ENCODE results near the gene SOX8.

The SOX8 gene

DNA sequence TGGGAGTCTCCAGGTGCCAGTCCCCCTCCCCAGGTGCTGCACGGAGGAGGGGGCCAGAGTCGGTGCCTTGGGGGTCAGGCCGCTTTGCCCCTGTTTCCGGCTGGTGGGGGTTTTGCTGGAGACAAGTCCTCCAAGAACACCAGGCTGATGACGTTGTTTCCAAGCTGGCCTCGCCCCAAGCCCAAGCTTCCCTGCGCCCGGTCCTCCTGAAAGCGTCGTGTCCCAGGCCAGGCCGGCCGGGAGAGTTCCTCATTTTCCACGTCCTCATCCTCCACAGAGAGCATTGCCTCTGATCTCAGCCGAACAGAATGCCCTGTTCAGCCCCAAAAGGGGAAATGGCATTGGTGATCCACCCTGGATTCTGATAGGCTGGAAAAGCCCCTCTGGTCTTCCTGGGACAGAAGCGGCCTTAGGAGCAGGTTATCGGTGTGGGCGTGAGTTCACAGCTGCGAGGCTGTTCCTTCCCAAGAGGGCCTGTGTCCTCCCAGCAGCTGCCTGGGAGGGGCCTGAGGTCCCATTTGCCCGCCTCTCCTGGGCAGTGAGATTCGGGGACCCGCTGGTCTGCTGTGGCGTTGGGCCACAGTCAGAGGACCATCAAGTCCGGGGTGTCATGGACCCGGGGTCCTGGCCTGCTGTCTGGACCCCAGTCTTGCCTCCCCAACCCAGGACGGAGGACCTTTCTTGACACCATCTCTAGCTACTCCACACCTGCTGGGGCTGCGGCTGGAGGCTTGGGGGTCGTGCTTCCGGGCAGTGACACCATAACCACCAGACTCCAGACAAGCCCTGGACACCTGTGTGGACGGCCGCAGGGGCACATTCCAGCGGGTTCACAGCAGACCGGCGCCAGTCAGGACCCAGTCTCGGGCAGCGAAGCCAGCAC, 7.1 kb downstream of the SOX8 start:
- no peak for DNase-seq

DNA sequence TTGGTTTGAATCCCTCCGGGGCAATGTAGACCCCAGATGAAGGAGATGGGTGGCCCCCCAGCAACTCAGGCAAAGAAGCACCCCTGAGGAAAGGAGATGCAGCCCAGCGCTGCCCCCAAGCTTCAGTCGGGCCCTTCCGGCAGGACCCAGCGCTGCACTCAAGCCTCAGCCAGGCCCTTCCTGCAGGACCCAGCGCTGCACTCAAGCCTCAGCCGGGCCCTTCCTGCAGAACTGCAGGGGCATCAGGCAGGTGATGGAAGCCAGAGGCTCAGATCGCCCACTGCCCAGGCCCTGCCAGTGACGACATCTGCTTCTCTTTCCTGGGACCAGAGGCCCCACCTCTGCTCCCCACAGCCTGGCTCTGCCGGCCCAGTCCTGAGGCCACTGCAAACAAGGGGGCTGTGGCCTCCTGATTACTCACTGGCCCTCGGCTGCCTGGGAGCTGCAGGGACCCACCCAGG, 7.8 kb downstream of the SOX8 start:
- no peak for DNase-seq

DNA sequence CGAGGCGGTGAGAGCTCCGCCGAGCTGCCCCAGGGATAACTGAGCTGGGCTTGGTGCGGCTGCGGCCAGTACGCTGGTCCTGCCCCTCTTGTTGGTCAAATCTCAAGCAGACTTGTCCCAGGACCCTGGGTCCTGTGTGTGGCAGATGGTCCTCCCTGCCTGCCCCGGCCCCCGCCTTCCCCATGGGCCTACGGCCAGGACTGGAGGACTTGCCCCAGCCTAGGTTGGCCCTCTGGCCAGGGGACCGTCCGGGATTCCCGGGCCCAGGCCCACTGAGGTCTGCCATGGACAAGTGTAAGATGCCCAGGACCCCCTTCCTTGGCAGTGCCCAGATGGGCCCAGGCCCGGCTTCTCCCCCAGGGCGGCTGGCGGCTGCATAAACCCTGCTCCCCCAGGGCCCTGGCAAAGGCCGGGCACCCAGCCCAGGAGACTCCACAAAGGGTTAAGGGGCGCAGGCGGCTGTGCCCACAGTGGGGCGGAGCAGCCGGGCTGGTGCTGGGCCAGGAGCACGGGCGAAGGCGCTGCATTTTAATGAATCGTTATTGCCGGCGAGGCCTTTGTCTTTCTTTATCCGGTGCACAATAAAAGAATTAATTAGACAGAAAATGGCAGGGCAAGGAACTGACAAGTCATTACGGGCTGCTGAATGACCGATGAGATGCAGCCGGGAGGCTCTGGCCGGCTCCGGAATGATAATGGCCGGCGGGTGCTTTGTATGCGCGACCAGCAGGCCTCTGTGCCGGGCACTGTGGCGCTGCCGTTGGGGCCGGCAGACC, 9.1 kb downstream of the SOX8 start:
- no peak for DNase-seq

DNA sequence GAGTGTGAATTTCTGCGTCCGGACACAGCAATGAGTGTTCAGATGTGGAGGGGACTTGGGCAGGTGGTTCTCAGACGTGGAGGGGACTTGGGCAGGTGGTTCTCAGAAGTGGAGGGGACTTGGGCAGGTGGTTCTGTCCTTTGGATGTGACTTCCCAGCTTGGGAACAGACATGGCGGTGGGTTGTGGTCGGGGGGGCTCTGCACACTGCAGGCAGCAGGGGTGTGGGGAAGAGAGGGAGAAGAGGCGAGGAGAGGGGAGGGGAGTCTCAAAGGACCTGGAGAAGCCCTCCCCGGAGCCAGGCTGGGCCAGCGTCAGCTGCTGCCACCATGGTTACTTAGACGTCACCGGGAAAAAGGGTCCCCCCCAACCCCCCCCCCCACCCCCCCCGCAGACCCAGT, 9.8 kb downstream of the SOX8 start:
- DNase-seq = no peak

DNA sequence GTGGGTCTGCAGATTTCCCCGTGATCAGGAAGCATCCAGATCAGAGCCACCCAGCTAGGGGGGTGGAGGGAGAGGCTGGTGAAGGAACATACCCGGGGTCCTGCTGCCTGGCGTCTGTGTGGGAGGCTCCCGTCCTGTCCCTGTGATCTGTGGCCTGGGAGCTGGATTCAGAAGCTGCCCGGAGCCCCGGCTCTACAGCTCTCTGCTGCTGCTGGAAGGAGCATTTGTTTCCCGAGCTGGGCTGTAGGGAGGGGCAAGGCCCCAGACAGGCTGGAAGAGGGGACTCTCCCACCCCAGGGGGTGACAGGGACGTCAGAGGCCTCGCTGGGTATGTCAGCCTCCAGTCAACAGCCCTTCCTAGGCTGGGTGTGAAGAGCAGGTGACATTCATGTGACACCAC, 10.2 kb downstream of the SOX8 start:
- no peak for DNase-seq

DNA sequence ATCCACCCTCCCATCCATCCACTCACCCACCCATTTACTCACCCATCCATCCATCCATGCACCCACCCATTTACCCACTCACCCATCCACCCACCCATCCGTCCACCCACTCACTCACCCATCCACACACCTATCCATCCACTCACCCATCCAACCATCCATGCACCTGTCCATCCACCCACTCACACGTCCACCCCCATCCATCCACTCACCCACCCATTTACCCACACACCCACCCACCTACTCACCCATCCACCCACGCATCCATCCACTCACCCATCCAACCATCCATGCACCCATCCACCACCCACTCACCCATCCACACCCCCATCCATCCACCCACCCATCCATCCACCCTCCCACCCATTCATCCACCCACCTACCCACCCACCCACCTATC, 12.2 kb downstream of the SOX8 start:
- DNase-seq = no peak

DNA sequence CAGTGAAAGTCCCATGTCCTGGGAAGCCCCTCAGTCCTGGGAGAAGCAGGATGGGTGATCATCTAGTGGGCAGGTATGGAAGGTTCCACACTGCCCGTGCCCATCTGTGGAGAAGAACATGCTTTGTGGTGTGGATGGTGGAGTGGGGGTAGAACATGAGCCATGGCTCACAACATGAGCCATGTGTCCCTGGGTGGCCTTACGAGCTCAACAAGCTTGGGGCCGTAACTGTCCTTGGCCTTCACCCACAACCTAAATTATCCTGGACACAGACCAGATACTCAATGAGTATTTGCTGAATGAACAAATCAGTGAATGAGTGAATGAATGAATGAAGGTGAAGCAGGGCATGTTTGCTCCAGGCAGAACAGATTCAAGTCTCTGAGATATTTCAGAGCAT, 13.5 kb downstream of the SOX8 start:
- DNase-seq = no peak

DNA sequence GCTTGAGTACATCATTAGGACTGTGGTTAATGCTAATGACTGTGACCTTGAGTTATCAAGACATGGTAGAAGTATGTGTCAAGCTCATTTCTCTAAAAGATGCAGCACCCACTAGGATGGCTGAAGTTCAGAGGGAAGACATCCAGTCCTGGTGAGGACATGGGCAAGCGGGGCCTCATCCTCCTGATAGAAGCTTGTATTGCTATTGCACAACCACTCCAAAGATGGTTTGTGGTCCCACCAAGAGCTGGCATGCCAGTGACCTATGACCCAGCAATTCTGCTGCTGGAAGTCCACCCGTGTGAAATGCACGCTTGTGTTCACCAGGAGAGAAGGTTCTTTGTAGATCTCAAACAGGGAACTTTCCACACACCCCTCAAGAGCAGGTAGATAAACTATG, 14.2 kb downstream of the SOX8 start:
- no peak for DNase-seq

DNA sequence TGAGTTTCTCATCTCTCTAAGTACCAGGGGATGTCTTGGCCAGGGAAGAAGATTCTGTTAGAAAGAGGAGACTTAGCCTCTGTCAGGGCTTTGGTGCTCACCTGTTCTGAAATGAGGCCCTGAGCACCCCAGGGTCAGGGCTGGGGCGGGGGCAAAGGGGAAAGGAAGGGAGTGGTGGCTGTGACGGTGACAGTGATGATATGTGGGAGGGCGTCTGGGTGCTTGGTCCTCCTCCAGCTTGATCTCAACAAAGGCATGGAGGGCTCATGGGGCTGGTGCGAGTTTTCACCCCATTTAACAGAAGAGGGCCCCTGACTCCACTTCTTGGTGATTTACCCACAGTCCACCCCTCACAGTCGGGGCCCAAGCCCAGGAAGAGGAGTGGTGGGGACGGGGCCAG, 15.1 kb downstream of the SOX8 start:
- DNase-seq = no peak

DNA sequence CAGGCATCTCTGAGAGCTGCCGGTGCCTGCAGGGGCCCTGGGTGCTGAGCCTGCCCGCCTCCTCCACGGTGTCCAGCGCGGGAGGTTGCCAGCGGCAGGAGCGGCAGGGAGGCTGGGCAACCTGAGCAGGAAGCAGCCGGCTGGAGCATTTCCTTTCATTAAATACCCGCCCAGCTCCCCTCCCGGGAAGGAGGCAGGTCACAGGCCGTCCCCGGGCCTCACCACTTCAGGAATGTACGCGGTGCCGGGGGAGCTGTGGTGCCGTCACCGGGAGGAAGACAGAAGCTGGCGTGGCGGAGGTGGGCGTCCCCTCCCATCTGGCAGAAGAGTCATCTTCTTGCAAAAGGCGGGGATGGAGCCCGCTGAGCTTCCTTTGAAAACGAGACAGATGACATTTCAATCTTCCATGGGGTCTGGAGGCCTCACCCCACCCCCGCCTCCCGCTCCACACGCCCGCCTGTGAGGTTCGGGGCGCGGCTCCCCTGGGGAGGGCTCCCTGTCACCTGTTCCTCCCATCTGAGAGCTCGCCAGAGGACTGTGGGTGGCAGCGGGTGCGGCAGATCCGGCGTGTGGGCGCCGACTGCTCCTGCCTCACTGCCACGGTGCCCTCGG, 16.0 kb downstream of the SOX8 start:
- DNase-seq = peak; percentile 51

DNA sequence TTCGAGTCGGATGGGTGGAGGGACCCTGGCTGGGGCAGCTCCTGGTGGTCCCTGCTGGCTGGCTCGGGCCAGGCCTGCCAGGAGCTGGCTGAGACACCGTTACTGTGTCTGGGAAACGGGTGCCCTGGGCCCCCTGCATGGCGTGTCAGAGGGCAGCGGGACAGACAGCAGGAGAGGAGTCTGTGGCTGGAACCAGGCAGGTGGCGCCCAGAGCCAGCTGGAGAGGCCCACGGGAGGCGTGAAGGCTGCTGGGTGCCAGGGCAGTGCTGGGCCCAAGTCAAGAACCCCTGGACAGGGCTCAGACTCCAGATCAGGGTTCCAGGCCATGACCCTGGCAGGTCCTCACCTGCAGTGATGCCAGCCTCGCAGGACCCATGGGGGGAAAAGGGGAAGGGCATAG, 16.6 kb downstream of the SOX8 start:
- no peak for DNase-seq

DNA sequence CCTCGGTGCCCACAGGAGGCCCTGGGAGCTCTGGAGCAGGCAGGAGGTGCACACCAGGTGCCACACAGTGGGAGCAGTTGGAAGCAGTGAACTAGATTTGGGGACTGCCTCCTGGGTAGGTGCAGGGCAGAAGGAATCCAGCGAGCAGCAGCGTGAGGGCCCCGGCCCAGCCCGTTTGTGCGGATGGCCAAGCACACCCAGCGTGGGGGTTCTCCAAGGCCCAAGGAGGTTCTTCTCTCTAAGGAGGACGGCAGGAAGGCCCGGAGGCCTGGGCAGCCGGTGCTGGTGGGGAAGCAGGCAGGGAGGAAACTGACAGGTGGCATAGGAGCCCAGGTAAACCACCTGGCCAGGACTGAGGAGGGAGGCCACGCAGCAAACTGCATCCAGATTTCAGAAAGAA, 17.0 kb downstream of the SOX8 start:
- DNase-seq = no peak

DNA sequence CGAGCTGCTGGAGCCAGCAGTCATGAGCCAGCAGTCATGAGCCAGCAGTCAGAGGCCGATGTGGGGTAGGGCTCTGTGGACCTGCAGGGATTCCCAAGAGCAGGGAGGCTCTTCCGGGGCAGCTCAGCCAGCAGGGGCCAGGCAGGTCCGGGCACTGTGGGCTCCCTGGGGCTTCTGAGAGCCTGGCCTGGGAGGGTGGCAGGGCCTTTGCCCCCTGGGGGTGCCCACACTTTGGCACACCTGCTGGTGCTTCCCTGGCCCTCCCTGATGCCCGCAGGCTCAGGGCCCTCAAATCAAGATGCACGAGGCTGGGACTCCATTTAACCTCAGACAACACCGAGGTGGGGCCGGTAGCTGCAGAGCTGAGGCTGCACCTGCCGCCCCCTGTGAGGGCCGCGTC, 18.1 kb downstream of the SOX8 start:
- no peak for DNase-seq

DNA sequence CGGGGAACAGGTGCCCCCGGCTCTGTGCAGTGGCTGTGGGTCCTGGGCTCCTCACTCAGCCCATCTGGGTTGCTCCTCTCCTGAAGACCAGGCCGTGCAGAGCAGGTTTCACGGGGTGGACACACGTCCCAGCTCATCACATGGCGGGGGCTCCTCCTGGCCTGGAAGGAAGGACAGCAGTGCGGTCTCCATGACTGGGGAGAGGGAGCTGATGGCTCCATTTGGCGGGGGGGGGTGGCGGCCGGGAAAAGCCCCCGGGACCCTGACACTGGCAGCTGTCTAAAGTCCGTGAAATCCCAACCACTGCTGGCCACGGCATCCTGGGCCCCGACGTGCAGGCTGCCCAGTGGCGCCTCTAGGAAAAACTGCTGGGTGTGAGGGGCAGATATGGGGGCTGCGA, 19.0 kb downstream of the SOX8 start:
- DNase-seq = no peak

DNA sequence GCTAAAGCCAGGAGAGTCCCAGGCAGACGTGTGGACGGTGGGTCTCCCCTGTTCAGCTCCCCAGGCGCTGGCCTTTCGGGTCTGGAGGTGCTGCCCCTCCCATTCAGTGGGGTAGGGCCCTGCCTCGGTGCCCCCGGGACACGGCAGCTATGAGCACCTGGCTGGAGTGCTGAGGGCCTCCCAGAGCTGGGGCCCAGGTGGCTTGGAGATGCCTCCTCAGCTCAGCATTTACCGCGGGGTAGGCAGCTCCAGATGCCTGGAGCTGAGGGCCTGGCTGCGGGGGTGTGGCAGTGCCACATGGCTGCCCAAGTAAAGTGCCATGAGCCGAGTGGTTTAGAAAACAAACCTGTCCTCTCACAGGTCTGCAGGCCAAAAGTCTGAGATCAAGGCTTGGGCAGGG, 19.5 kb downstream of the SOX8 start:
- no peak for DNase-seq

DNA sequence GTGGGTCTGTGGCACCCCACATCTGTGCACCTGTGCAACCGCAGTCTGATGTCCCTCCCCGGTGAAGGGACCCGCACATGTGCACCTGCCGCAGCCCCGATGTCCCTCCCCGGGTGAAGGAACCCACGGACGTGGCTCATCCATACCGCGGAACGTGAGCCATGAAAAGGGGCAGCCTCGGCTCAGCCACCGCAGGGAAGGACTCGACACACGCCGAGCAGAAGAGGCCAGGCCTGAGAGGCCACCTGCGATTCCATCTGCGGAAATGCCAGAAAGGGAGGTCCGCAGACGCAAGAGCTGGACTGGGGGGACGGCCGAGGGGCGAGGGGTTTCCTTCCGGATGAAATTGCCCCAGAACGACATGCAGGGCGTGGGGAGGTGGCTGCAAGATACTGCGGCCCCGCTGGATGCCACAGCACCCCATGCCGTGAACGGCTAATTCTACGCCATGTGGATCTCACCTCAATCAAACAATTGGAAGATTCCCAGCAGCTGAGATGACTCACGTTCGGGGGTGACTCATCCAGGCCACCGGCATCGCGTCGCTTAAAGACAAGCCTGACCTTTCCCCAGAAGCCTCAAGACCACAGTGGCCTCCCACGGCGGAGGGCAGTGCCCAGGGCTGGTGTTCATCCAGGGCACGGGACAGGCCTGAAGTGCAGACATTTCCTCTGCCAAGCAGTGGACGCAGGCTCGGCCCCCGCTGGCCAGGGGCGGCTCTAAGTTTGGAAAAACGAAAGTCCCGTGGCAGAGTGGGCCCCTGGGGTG, 21.0 kb downstream of the SOX8 start:
- peak; percentile 43 for DNase-seq

DNA sequence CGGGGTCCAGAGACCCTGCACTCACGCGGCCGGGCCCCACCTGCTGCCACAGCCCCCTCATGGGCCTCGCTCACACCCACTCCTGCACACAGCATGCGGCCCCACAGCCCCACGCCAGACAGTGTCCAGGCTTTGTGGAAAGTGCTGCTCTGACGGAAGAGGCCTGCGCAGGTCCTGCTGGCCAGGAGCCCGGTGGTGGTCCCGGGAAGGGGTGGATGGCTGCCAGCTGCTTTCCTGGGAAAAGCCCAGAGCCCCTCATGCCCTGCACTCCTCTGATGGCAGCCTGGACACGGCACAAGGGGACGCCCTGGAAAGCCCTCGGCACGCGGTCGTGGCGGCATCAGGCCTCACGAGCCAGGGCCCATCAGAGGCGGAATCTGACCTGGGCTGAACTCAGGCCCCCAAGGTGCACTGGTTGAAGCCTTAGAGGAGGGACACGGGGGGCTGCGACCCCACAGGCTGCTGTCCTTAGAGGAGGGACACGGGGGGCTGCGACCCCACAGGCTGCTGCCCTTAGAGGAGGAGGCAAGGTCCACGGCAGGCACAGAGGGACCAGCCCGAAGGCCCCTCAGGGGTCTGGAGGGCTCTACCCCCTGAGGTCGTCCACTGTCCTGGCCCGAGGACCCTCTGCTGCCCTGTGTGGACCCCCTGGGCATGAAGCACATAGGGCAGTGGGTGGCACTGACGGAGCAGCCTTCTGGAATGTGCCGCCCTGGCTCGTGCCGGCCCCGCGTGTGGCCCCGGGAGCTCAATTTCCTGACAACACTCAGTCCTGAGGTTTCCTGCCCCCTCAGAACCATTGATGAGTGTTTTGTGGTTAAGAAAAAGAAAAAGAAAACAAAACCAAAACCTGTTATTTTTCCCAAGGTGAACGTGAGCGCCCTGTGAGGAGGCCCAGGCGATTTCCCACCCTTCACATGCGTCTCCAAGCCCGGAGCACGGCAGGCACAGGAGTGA, 22.1 kb downstream of the SOX8 start:
- DNase-seq = peak; percentile 22

DNA sequence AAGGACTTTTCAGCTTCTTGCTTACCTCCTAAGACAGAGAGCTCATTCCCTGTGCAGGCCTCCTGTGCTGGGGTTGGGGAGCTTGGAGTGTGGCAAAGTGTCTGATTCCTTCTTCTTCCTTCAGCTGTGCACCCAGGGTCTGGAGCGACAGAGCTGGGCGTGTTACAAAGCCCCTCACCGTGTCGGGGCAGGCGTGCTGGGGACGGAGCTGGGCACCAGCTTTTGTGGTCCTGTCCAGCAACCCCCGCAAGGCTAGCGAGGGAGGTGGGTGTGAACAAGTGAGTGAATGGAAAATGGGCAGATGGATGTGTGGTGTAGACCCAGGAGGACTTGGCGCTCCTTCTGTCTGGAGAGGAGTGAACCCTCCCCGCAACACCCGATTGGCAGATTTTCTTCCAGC, 23.7 kb downstream of the SOX8 start:
- DNase-seq = no peak

DNA sequence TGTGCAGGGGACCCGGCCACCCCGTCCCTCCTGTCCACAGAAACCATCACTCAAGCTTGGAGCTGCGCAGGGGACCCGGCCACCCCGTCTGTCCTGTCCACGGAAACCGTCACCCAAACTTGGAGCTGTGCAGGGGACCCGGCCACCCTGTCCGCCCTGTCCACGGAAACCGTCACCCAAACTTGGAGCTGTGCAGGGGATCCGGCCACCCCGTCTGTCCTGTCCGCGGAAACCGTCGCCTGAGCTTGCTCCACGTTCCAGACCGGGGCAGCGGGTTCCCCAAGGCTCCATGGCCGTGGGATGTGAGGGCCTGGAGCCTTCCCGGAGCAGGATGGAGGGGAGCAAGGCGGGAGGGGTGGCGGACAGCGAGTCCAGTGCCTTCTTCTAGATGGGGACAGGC, 25.2 kb downstream of the SOX8 start:
- no peak for DNase-seq

DNA sequence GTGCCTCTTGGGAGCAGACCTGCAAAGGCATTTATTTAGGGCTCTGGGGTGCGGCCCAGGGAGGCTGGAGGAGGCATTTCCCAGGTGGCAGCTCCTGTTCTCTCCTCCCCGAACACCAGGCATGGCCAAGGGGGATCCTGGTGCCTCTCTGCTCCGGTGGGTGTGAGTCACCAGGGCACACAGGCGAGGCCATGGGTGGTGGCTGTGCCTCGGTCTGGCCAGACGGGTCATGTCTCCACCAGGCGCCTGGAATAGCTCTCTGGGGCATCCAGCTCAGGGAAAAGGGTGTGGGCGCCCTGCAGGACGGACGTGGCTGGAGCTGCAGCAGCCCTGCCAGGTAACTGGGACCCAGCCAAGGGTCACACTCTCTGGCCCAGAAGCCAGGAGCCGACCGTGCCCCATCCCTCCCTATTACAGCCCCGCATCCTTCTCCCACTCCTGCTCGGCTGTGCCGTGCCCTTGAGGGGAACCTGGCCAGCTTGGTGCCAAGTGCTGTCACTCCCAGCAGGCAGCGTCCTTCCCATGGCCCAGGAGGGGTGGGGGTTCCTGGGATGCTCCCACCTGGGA, 25.8 kb downstream of the SOX8 start:
- DNase-seq = no peak

DNA sequence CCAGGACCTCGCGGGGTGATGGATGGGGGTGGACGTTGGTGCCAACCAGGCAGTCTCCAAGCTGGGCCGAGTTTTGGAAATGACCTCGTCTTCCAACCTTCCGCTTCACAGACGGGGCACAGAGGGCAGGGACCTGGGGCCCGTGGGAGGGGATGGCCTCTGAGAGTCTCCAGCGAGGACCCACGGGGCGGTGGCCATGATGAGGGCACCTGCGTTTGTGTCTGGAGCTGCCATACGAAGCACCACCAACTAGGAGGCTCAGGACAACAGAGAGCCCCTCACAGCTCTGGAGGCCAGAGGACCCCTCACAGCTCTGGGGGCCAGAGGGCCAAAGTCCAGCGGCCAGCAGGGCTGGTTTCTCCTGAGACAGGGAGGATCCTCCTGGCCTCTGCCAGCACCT, 26.5 kb downstream of the SOX8 start:
- DNase-seq = no peak

All from T-helper 9 cell (primary cell).